ENCODE data around the gene ENDOG. TPM values are rescaled to one million over a fixed set of nuclear protein-coding genes. Genes with fewer than 3 reads are reported as not detected.

ENDOG gene
- total and polyA plus RNA-seq, 9 donors: 16.7 to 27.8 (median 21.8) TPM

GRCh38 chr9:128818839-128819715 is 777 bp downstream of the ENDOG start:
- peaks cover 29% of the 10 kb centered on the region for H3K36me3 ChIP-seq (ENCODE audit: control insufficient read depth, insufficient read depth, low read length)
- peak; percentile 55 for DNase-seq
- peaks cover 14% of the 10 kb centered on the region for H3K4me1 ChIP-seq (ENCODE audit: control insufficient read depth, insufficient read depth, low read length)
- no peaks in the 10 kb centered on the region for H3K9me3 ChIP-seq (replicated peaks; ENCODE audit: control insufficient read depth, low read depth, low read length)
- under 1% methylated on average over 76 of the region's 90 CpGs for WGBS (ENCODE audit: insufficient coverage)
- no peaks in the 10 kb centered on the region for H3K27me3 ChIP-seq (ENCODE audit: control insufficient read depth, insufficient read depth, low read length)
- H3K4me3 ChIP-seq (ENCODE audit: low read length): peak overlapping the region; percentile 68
- no peak overlapping the region for H3K27ac ChIP-seq (ENCODE audit: low read length)

- WGBS (ENCODE audit: insufficient coverage): 60% methylated on average over 13 of the region's 18 CpGs
- H3K27me3 ChIP-seq (ENCODE audit: control insufficient read depth, insufficient read depth, low read length): no peaks in the 10 kb centered on the region
- no peaks in the 10 kb centered on the region for H3K9me3 ChIP-seq (replicated peaks; ENCODE audit: control insufficient read depth, low read depth, low read length)
- H3K27ac ChIP-seq (ENCODE audit: low read length): no peak overlapping the region
- H3K4me1 ChIP-seq (ENCODE audit: control insufficient read depth, insufficient read depth, low read length): peaks cover 14% of the 10 kb centered on the region
- no peak for DNase-seq
- peak overlapping the region; percentile 68 for H3K4me3 ChIP-seq (ENCODE audit: low read length)
- peaks cover 38% of the 10 kb centered on the region for H3K36me3 ChIP-seq (ENCODE audit: control insufficient read depth, insufficient read depth, low read length)
Measured at GRCh38 chr9:128819716-128820664, 1.7 kb downstream of the ENDOG start.

- DNase-seq: no peak
- Histone ChIP-seq H3K4me1 (ENCODE audit: control insufficient read depth, insufficient read depth, low read length) (peaks cover 14% of the 10 kb centered on the region), H3K4me3 (ENCODE audit: low read length) (no peak overlapping the region), H3K36me3 (ENCODE audit: control insufficient read depth, insufficient read depth, low read length) (peaks cover 48% of the 10 kb centered on the region), H3K9me3 (replicated peaks; ENCODE audit: control insufficient read depth, low read depth, low read length) (no peaks in the 10 kb centered on the region), H3K27me3 (ENCODE audit: control insufficient read depth, insufficient read depth, low read length) (no peaks in the 10 kb centered on the region), H3K27ac (ENCODE audit: low read length) (no peak overlapping the region)
- 84% methylated on average over 23 of the region's 24 CpGs for WGBS (ENCODE audit: insufficient coverage)
Measured at GRCh38 chr9:128820665-128821583, 2.6 kb downstream of the ENDOG start.

GRCh38 chr9:128821584-128822406 is 3.5 kb downstream of the ENDOG start:
- WGBS (ENCODE audit: insufficient coverage): 83% methylated on average over 12 of the region's 16 CpGs
- no peak for DNase-seq
- H3K27ac ChIP-seq (ENCODE audit: low read length): no peak overlapping the region
- peaks cover 56% of the 10 kb centered on the region for H3K36me3 ChIP-seq (ENCODE audit: control insufficient read depth, insufficient read depth, low read length)
- H3K4me1 ChIP-seq (ENCODE audit: control insufficient read depth, insufficient read depth, low read length): peaks cover 14% of the 10 kb centered on the region
- no peak overlapping the region for H3K4me3 ChIP-seq (ENCODE audit: low read length)
- H3K27me3 ChIP-seq (ENCODE audit: control insufficient read depth, insufficient read depth, low read length): no peaks in the 10 kb centered on the region
- no peaks in the 10 kb centered on the region for H3K9me3 ChIP-seq (replicated peaks; ENCODE audit: control insufficient read depth, low read depth, low read length)

- peaks cover 63% of the 10 kb centered on the region for H3K36me3 ChIP-seq (ENCODE audit: control insufficient read depth, insufficient read depth, low read length)
- DNase-seq: no peak
Measured at GRCh38 chr9:128822407-128823042, 4.2 kb downstream of the ENDOG start.

GRCh38 chr9:128823362-128823902 is 5.1 kb downstream of the ENDOG start:
- Histone ChIP-seq H3K27me3 (ENCODE audit: control insufficient read depth, insufficient read depth, low read length) (no peaks in the 10 kb centered on the region), H3K9me3 (replicated peaks; ENCODE audit: control insufficient read depth, low read depth, low read length) (no peaks in the 10 kb centered on the region), H3K4me3 (ENCODE audit: low read length) (no peak overlapping the region), H3K27ac (ENCODE audit: low read length) (no peak overlapping the region), H3K36me3 (ENCODE audit: control insufficient read depth, insufficient read depth, low read length) (peaks cover 63% of the 10 kb centered on the region), H3K4me1 (ENCODE audit: control insufficient read depth, insufficient read depth, low read length) (peaks cover 15% of the 10 kb centered on the region)
- no peak for DNase-seq
- WGBS (ENCODE audit: insufficient coverage): 84% methylated on average over 19 of the region's 19 CpGs

More at GRCh38 chr9:128822407-128823042, 4.2 kb downstream of the ENDOG start:
- Histone ChIP-seq H3K27ac (ENCODE audit: low read length) (no peak overlapping the region), H3K9me3 (replicated peaks; ENCODE audit: control insufficient read depth, low read depth, low read length) (no peaks in the 10 kb centered on the region), H3K27me3 (ENCODE audit: control insufficient read depth, insufficient read depth, low read length) (no peaks in the 10 kb centered on the region), H3K4me3 (ENCODE audit: low read length) (no peak overlapping the region), H3K4me1 (ENCODE audit: control insufficient read depth, insufficient read depth, low read length) (peaks cover 14% of the 10 kb centered on the region)
- WGBS (ENCODE audit: insufficient coverage): 92% methylated on average over 20 of the region's 22 CpGs

GRCh38 chr9:128823903-128824406 is 5.7 kb downstream of the ENDOG start:
- Histone ChIP-seq H3K9me3 (replicated peaks; ENCODE audit: control insufficient read depth, low read depth, low read length) (no peaks in the 10 kb centered on the region), H3K36me3 (ENCODE audit: control insufficient read depth, insufficient read depth, low read length) (peaks cover 63% of the 10 kb centered on the region), H3K4me1 (ENCODE audit: control insufficient read depth, insufficient read depth, low read length) (peaks cover 20% of the 10 kb centered on the region), H3K4me3 (ENCODE audit: low read length) (no peak overlapping the region), H3K27me3 (ENCODE audit: control insufficient read depth, insufficient read depth, low read length) (no peaks in the 10 kb centered on the region), H3K27ac (ENCODE audit: low read length) (no peak overlapping the region)
- WGBS (ENCODE audit: insufficient coverage): 81% methylated on average over 10 of the region's 12 CpGs
- no peak for DNase-seq

GRCh38 chr9:128824911-128825310 is 6.6 kb downstream of the ENDOG start:
- H3K9me3 ChIP-seq (replicated peaks; ENCODE audit: control insufficient read depth, low read depth, low read length): no peaks in the 10 kb centered on the region
- H3K36me3 ChIP-seq (ENCODE audit: control insufficient read depth, insufficient read depth, low read length): peaks cover 63% of the 10 kb centered on the region
- H3K27me3 ChIP-seq (ENCODE audit: control insufficient read depth, insufficient read depth, low read length): no peaks in the 10 kb centered on the region
- no peak overlapping the region for H3K4me3 ChIP-seq (ENCODE audit: low read length)
- 83% methylated on average over 5 of the region's 7 CpGs for WGBS (ENCODE audit: insufficient coverage)
- H3K27ac ChIP-seq (ENCODE audit: low read length): no peak overlapping the region
- peaks cover 16% of the 10 kb centered on the region for H3K4me1 ChIP-seq (ENCODE audit: control insufficient read depth, insufficient read depth, low read length)
- DNase-seq: no peak
